LoVo (cell line): ENCODE results near the gene GAS2L1.

Experiments used
- DNase-seq: peaks from one replicate; pipeline ENCODE4 v3.0.0-alpha.2; 2016; ENCODE audit warnings: low spot score

Gene GAS2L1

DNA sequence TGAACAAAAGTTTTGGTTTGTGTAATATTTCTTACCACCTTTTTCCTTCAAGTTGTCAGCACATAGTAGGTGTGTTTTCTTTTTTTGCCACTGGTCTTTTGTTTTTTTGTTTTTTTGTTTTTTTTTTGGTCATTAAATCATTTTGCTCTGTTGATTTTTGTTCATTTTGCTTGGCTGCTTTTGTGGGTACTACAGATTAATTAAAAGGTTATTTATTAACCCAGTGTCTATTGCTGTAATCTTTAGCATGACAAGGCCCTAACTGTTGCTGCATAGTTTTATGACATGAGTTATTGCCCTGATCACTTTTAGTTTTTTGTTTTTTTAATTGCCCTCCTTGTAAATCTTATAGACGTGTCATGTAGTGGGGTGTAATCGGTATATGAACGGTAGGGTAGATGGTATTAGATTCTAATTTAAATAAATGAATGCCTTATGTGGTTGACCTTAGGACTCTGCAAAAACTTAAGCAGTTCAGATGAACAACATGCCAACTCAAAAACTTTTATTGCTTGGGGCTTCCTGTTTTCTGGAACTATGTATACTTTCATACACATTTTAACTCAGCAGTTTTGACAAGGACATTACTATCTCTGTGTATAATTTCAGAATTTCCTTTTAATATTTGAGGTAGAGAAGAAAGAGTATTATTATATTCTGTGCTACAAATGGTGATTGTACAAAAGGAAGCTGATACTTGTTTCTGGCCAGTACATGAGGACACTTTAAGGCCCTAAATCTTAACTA, 30.5 kb upstream of the GAS2L1 start:
- DNase-seq: peak; percentile 68

DNA sequence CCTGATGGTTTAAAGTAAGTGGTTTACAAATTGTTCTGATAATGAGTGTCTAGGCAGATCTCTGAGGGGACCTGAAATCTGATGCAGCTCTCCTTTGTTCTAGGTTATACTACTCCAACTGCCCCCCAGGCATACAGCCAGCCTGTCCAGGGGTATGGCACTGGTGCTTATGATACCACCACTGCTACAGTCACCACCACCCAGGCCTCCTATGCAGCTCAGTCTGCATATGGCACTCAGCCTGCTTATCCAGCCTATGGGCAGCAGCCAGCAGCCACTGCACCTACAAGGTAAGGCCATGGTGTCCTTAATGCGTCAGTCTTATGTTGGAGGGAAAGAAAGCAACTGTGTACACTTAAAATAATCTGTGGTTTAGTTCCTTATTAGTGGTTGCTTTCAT, 28.5 kb upstream of the GAS2L1 start:
- DNase-seq: no peak

GRCh38 chr22:29284196-29284595, 22.3 kb upstream of the GAS2L1 start:
- DNase-seq: no peak

GRCh38 chr22:29288837-29289236, 17.6 kb upstream of the GAS2L1 start:
- no peak for DNase-seq

DNA sequence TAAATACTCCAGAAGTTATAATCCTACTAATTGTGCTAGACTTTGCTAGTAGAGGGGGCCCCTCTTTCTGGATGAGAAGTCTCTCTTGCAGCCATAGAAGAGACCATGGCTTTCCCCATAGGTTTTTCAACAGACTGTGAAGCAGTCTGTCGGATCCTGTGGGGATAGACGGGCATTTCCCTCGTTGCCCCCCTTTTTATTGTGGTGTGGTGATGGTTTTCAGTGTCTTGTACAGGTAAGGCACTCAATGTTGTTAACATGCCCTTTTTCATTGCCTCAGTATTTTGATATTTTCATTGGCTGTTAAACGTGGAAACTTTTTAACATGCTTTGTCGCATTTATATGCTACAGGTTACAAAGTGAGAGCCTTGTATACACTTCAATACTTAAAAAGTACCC, 16.4 kb upstream of the GAS2L1 start:
- no peak for DNase-seq

DNA sequence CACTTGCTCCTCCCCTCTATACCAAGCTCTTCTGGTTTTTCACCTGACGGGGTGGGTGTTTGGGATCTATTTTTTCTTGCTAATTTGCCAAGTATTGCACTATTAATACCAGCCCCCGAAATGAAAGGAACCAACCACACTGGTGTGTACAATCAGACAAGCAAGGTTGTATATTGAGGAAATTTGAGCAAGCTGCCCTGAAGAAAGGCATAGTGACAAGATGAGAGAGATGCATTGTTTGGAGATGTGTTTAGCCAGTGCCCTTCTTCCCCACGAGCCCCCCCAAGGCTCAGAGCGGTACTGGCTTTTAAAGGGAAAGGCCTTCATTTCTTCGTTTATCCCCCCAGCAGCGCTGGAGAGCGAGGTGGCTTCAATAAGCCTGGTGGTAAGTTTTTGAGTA, 15.2 kb upstream of the GAS2L1 start:
- no peak for DNase-seq

- DNase-seq: no peak
Measured at GRCh38 chr22:29292379-29292778, 14.1 kb upstream of the GAS2L1 start.

- DNase-seq: no peak
Measured at GRCh38 chr22:29298641-29299040, 7.8 kb upstream of the GAS2L1 start.

GRCh38 chr22:29299136-29299900, 7.1 kb upstream of the GAS2L1 start:
- DNase-seq: no peak

DNA sequence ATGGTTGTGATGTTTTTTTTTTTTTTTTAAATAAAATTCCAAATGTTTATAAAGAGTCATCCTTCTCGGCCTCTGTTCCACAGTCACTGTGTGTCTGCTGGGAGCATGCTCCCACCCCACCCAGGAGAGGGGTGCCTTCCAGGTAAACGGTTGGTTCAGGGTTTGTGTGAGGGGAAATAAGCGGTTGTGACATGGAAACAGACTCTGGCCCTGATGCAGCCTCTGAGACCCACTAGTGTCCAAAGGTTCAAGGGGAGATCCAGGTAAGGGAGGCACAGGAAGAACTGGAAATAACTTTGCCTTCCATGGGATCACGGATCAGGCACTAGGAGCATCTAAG, 6.0 kb upstream of the GAS2L1 start:
- no peak for DNase-seq

- no peak for DNase-seq
Measured at GRCh38 chr22:29300807-29301601, 5.4 kb upstream of the GAS2L1 start.

DNA sequence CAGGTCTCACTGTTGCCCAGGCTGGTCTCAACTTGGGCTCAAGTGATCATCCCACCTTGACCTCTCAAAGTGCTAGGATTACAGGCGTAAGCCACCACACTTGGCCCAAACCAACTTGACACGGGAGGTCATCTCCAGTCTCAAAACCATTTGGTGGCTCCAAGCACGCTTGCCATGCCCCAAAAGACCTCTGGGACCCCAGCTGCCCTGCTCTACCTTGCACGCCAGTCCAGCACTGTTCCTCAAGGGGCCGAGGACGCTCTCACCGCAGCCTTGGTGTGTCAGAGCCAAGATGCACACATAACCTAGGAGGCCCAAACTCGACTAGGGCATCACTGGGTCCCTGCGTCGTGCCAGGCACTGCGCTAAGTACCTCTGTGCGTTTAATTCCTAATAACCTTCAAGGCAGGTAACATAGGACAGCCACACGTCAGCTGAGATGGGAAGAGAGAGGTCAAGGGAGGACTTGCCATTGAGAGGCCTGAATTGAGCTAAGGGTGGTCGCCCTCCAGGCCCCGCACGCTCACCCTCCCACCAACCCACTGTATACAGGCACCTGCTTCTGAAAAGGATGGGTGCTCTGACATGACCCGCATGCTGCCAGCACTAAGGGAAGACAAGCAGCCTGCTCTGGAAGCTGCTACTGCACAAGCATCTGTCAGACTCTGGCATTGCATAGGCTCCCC, 4.6 kb upstream of the GAS2L1 start:
- DNase-seq: no peak

- no peak for DNase-seq
Measured at GRCh38 chr22:29302402-29302680, 4.1 kb upstream of the GAS2L1 start.

DNA sequence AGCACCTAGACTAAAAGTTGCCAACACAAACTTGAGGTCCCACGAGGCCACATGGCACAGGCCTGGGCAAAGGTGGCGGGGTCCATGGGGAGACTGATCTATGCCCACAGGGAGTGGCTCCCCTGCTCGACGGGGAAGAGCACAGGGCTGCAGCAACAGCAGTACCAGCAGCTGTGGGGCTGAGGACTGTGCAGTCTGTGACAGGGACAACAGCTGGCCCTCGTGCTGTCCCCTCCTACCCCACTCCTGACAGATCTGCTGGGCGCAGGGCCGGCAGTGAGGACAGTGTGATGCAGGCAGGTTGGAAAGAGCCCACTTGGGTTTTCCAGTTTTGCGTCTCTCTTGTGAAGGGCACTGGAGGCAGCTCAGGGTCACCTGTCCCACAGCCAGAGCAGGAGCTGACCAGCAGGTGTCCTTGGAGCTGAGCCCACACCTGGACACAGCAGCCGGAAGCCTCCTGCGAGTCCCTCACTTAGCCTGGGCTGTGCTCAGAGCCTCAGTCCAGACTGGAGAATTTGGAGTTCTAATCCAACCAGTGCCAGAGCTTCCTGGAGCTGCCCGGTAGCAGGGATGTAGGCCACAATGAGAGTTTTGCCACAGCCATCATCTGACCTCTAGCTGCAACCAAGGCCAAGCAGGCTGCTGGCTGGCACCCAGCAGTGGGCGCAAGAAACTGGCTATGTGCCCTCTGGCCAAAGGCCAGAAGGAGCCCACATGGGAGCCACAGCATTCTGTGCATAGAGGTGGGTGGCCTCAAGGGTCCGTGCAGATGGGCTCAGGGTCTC, 3.6 kb upstream of the GAS2L1 start:
- DNase-seq: no peak

DNA sequence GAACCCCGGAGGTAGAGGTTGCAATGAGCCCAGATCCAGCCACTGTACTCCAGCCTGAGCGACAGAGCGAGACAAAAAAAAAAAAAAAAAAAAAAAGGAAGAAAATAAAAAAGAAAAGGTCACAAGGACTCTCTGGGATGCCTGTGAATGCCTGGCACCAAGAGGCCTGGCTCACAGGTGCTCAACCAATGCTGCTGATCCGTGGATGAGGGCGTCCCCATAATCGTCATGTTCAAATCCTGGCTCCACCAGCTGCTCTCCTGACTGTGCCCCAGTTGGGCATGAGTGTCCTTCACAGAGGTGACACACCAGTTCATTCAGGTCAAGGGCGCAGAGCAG, 645 bp upstream of the GAS2L1 start:
- no peak for DNase-seq

DNA sequence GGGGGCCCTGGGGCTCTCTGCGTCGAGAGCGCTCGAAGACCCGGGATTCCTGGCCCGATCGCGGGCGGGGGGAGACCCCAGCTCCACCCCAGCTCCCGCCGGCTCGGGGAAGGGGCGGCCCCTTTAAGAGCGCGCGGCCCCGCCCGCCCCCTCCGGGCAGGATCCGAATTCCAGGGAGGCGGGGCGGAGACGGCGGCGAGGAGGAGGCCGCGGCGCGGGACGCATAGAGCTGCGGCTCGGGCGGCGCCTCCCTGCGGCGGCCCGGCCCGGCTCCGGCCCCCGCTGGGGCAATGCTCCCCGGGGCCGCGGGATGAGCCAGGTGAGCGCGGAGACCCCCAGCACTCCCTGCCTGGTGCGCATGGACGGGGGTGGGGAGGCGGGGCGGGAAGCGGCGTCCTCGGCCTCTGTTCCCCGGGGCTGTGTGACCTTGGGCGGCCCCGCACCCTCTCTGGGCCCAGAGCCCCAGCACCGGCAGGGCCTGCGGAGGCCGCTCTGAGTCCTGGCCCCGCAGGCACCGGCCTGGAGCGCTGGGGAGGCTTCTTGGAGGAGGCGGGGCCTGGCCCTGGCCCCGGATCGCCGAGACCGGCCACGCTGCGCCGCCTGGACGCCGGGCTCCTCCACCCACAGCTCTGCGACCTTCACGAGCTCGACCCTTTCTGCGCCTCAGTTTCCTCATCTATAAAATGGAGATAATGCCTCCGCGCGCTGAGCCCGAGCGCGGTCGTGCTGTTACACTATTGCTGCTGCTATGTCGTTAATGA, 565 bp downstream of the GAS2L1 start:
- peak; percentile 83 for DNase-seq

- no peak for DNase-seq
Measured at GRCh38 chr22:29307596-29308147, 1.2 kb downstream of the GAS2L1 start.

DNA sequence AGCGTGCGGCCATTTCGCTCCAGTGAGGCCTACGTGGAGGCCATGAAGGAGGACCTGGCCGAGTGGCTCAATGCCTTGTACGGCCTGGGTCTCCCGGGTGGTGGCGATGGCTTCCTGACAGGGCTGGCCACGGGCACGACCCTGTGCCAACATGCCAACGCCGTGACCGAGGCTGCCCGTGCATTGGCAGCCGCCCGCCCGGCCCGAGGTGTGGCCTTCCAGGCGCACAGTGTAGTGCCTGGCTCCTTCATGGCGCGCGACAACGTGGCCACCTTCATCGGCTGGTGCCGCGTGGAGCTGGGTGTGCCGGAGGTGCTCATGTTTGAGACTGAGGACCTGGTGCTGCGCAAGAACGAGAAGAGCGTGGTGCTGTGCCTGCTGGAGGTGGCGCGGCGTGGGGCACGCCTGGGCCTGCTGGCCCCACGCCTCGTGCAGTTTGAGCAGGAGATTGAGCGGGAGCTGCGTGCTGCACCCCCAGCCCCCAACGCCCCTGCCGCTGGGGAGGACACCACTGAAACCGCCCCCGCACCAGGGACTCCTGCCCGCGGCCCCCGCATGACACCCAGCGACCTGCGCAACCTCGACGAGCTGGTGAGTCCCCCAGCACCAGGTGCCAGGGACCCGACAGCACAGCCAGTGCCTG, 1.8 kb downstream of the GAS2L1 start:
- no peak for DNase-seq

DNA sequence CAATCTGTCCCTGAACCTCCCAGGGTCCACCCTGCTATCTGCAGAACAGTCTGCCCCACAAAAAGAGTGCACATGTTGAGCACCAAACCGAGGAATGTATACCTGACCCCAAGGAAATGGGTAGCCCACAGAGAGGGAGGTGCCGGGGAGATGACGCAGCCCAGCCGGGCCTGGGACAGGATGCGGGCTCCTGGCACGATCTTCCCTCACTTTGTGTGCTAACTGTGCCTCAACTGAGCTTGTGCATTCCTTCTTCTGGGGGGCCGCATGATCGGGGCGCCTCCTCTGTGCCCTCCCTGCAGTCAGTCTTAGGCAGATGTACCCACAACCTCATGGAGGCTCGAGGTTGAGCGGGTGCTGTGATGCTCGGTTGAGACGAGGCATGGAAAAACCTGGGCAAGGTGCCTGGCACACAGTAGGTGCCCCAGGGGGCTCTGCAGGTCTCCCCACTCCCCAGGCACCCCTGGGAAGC, 2.4 kb downstream of the GAS2L1 start:
- no peak for DNase-seq
